Bronchial epithelial cell (primary cell): ENCODE results near the gene PWWP2B. TPM values are rescaled to one million over a fixed set of nuclear protein-coding genes. Genes with fewer than 3 reads are reported as not detected.

Experiments
- DNase-seq: peaks from one replicate; pipeline ENCODE4 v3.0.0-alpha.2; 2010; ENCODE audit warnings: low read depth
- FAIRE-seq: peaks from 2 replicates; lab custom pipeline; 2011; peaks lifted over from hg19 to GRCh38; lab: Jason Lieb, UNC
- H3K27me3 ChIP-seq: 2 replicates; pipeline ENCODE4 v1.5.1; 2011; ENCODE audit warnings: low read length; ENCODE audit not compliant: control insufficient read depth, insufficient read depth
- H3K36me3 ChIP-seq: 2 replicates; pipeline ENCODE4 v1.5.1; 2011; ENCODE audit warnings: low read length; ENCODE audit not compliant: control insufficient read depth, insufficient read depth
- H3K4me3 ChIP-seq: 2 replicates; pipeline ENCODE4 v1.5.1; 2011; ENCODE audit warnings: mild to moderate bottlenecking, low read depth, low read length, control low read depth
- total RNA-seq: library from RNA; depleted of rRNA; stranded (reverse); fragments of >200 nt; gene quantifications from 2 replicates; pipeline ENCODE4 v1.2.1, GENCODE V29; 2014
- TF ChIP-seq, protein P1 (sequence below): IDR thresholded peaks from 2 replicates; pipeline ENCODE4 v1.5.1; 2011; ENCODE audit warnings: mild to moderate bottlenecking, moderate library complexity, low read length, control low read depth, inconsistent platforms; ENCODE audit not compliant: insufficient read depth, severe bottlenecking

The PWWP2B gene
- total RNA-seq, 1 donor from 2014 or later = 40.0 TPM

DNA sequence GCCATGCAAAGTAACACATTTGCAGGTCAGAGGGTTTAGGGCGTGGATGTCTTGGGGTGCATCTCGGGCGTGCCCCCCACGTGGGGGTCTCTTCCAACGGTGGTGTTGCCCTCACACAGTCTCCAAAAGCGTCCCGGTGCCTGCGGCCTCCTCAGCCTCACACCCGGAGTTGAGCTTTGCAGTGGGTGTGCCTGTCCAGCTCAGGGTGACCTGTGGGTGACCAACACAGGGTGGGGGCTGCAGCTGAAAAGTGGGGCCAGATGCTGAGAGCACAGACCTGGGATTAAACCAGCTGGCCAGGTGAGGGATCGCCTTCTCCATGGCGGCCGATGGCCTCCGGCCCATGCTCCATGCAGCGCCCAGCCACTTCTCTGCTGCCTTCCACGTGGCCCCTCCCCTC is 63.1 kb downstream of the PWWP2B start:
- TF ChIP-seq, protein P1, sequence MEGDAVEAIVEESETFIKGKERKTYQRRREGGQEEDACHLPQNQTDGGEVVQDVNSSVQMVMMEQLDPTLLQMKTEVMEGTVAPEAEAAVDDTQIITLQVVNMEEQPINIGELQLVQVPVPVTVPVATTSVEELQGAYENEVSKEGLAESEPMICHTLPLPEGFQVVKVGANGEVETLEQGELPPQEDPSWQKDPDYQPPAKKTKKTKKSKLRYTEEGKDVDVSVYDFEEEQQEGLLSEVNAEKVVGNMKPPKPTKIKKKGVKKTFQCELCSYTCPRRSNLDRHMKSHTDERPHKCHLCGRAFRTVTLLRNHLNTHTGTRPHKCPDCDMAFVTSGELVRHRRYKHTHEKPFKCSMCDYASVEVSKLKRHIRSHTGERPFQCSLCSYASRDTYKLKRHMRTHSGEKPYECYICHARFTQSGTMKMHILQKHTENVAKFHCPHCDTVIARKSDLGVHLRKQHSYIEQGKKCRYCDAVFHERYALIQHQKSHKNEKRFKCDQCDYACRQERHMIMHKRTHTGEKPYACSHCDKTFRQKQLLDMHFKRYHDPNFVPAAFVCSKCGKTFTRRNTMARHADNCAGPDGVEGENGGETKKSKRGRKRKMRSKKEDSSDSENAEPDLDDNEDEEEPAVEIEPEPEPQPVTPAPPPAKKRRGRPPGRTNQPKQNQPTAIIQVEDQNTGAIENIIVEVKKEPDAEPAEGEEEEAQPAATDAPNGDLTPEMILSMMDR = no peak
- H3K36me3 ChIP-seq = no peaks in the 10 kb centered on the region
- no peaks in the 10 kb centered on the region for H3K27me3 ChIP-seq
- no peak for FAIRE-seq
- DNase-seq = no peak
- no peak overlapping the region for H3K4me3 ChIP-seq

DNA sequence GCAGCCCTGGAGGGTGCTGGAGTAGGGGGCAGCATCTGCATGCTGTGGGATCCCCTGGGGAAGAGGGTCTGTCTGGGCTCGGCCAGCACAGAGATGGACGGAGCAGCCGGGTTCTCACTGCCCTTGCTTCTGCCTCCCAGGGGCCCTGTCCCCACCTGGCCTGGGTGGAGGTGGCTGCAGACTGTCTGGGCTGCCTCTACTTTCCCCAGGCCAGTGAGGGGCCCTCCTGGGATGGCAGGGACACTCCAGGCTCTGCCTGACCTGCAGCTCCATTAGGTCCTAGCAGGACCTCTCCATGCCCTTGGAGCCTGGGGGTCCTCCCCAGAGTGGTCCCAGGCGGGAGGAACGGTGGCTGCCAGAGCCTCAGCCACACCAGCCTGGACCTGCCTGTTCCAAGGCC is 63.7 kb downstream of the PWWP2B start:
- FAIRE-seq (no peak), DNase-seq (no peak)
- no peak overlapping the region for H3K4me3 ChIP-seq
- no peaks in the 10 kb centered on the region for H3K36me3 ChIP-seq
- TF ChIP-seq, protein P1 = no peak
- no peaks in the 10 kb centered on the region for H3K27me3 ChIP-seq

DNA sequence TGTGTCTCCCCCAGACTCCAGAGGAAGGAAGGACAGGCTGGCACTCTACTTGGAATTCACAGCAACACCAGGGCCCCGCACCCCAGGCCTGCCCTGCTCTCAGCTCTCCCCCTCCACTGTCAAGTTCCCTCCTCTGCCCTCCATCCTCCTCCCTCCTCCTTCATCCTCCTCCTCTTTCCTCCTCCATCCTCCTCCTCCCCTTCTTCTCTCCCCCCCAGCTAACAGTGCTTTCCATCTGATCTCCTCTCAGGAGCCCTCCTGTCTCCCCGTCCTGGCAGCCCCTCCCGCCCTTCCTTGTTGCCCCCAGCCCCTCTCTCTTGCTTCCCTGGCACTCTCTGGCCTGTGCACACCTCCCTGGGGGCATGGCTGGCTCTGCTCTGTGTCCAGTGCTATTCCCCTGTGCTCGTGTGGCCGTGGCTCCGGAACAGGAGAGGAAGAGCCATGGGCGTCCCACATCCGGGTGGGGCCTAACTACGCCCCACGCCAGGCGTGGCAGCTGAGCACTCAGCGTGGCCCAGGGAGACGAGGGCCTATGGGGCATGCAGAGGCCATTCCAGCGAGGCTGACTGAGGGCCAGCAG is 64.2 kb downstream of the PWWP2B start:
- Histone ChIP-seq H3K4me3 (no peak overlapping the region), H3K27me3 (no peaks in the 10 kb centered on the region), H3K36me3 (no peaks in the 10 kb centered on the region)
- TF ChIP-seq, protein P1 = no peak
- FAIRE-seq (no peak), DNase-seq (no peak)

DNA sequence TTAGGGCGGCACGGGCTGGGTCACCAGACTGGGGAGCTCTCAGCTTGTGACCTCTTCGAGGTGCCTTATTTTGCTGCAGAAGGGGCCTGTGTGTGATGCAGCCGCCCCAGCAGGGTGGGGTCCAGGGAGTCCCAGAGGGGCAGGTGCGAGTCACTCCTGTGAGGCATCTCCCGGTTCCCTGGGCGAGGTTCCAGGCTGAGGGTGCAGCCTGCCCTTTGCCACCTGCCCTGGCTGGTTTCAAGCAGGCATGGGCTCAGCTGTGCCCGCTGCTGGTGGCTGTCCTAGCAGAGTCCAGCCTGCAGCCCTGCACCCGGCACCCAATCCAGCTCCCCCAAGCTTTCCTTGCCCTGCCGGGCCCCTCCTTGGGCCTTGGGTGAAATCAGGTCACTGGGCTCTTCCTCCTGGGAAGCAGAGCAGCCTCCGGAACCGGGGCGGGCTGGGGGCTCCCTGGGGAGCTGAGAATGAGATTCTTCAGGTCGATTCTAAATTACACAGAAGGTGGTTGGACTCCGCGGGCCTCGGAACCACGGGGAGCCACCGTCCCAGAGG is 64.8 kb downstream of the PWWP2B start:
- Histone ChIP-seq H3K27me3 (no peaks in the 10 kb centered on the region), H3K36me3 (no peaks in the 10 kb centered on the region), H3K4me3 (no peak overlapping the region)
- DNase-seq (peak; percentile 5), FAIRE-seq (no peak)
- TF ChIP-seq, protein P1 = no peak

DNA sequence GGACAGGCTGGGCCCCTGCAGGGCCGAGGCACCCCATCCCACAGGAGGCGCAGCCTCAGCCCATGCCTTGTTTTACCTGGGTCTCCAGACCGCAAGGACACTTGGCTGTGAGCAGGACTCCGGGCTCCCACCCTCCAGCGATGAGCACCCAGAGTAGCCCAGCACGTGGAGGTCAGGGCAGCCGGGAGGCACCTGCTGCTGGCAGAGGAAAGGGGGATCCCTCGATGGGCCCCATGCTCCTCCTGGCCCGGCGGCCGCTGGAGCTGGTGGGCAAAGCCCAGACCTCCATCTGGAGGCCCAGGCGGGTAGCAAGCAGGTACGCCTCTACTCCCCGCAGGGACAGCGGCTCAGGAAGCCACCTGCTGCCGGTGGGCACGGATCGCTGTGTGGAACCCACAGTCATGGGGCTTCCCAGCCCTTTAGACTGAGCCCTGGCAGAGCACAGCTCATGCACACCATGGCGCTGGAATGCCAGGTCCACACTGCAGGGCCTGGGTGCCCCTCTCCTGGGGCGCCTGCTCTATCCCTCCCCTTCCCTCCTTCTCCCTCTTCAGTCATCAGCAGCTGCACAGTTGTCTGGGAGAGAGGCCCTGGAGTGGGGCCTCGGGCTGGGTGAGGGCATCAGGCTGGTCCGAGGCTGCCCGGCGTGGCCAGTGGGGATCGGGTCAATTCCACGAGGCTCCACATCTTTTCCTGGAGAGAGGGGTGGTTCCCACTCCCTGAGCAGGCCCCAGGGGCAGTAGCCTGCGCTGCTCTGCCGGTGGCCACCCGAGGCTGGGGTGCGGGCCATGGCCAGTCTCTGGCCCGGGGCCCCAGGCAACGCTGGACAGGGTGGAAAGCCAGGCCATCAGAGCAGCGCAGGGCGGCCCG is 65.7 kb downstream of the PWWP2B start:
- no peaks in the 10 kb centered on the region for H3K36me3 ChIP-seq
- TF ChIP-seq, protein P1 = no peak
- FAIRE-seq (no peak), DNase-seq (no peak)
- H3K4me3 ChIP-seq = no peak overlapping the region
- H3K27me3 ChIP-seq = no peaks in the 10 kb centered on the region
